Lung (tissue), 12 donors: Measurements from ENCODE around the gene IDH3A. TPM values are rescaled to one million over a fixed set of nuclear protein-coding genes. Genes with fewer than 3 reads are reported as not detected.
A peak's percentile ranks its signal among the peaks of the same experiment; 100 is the strongest.

Experiments used
- ATAC-seq: fragments of 200-7000 bp; cut with Tn5 transposase; one replicate; pipeline ENCODE4 v1.9.1; 2020; ENCODE audit warnings: moderate number of reproducible peaks; ENCODE audit not compliant: insufficient read depth, low FRiP score
- DNase-seq, 3 donors: peaks; one replicate each; pipeline ENCODE4 v3.0.0-alpha.2; 2013 to 2017
- H3K27ac ChIP-seq, 2 donors: one replicate each; pipeline ENCODE4 v1.5.1; 2013; ENCODE audit warnings: mild to moderate bottlenecking in 2 of 2, moderate library complexity in 2 of 2, control low read depth in 1 of 2, inconsistent platforms in 1 of 2, low read depth in 1 of 2, low read length in 1 of 2
- H3K27me3 ChIP-seq, 3 donors: one replicate each; pipeline ENCODE4 v1.5.1; 2013; ENCODE audit warnings: low read length in 2 of 3; ENCODE audit not compliant: control insufficient read depth in 3 of 3, insufficient read depth in 3 of 3
- H3K36me3 ChIP-seq, 4 donors: one replicate each; pipeline ENCODE4 v1.5.1; 2013; ENCODE audit warnings: low read length in 4 of 4, mild to moderate bottlenecking in 1 of 4, moderate library complexity in 1 of 4; ENCODE audit not compliant: control insufficient read depth in 4 of 4, insufficient read depth in 4 of 4
- H3K4me1 ChIP-seq, 5 donors: one replicate each; pipeline ENCODE4 v1.5.1; 2013; ENCODE audit warnings: low read length in 5 of 5, mild to moderate bottlenecking in 2 of 5, moderate library complexity in 1 of 5; ENCODE audit not compliant: control insufficient read depth in 5 of 5, insufficient read depth in 5 of 5
- H3K4me3 ChIP-seq: one replicate; pipeline ENCODE4 v1.5.1; 2013; ENCODE audit warnings: mild to moderate bottlenecking, control low read depth, moderate library complexity
- H3K9ac ChIP-seq, 2 donors: one replicate each; pipeline ENCODE4 v1.5.1; 2013; ENCODE audit warnings: low read length in 2 of 2, control low read depth in 1 of 2; ENCODE audit not compliant: insufficient read depth in 1 of 2
- H3K9me3 ChIP-seq, 4 donors: one replicate each; pipeline ENCODE4 v1.5.1; 2013; ENCODE audit warnings: low read length in 3 of 4, mild to moderate bottlenecking in 1 of 4, moderate library complexity in 1 of 4; ENCODE audit not compliant: control insufficient read depth in 4 of 4, insufficient read depth in 3 of 4
- CTCF ChIP-seq: IDR thresholded peaks from 2 replicates; pipeline ENCODE4 v1.5.1; 2012; ENCODE audit warnings: mild to moderate bottlenecking; ENCODE audit errors: control extremely low read depth, extremely low read depth
- WGBS, 2 donors: extraction: QIAGEN DNeasy Blood & Tissue Kit; methylation state at CpG; one replicate each; pipeline ENCODE4 v1.1.7; 2013; 5-methylcytosine and 5-hydroxymethylcytosine counted together
- polyA plus RNA-seq, 2 donors: library from polyadenylated mRNA; stranded (reverse); fragments of 200-250 nt; gene quantifications; one replicate each; pipeline ENCODE4 v1.2.1, GENCODE V29; 2013
- total RNA-seq, 2 donors: library from RNA; depleted of rRNA in 1 of 2; stranded (reverse); fragments of >200 nt in 1 of 2; gene quantifications; one replicate each; pipeline ENCODE4 v1.2.1, GENCODE V29; 2014 to 2021
- donor health status: control.
- donor health status: control.
- donor health status: Bipolar disorder and iron deficiency.
- donor health status: healthy.
- donor health status: DM: yes; HTN: yes; CAD: no.

IDH3A gene
- total and polyA plus RNA-seq, 4 donors, result 28.6 to 83.2 (median 45.5) TPM

- TF ChIP-seq CTCF, result no peak
- ATAC-seq (no peak), DNase-seq (no peak)
- H3K27ac ChIP-seq, result no peak overlapping the region
- H3K4me1 ChIP-seq, result no peaks in the 10 kb centered on the region
- H3K9ac ChIP-seq, result no peak overlapping the region
- 90 to 93% methylated on average over 14 to 15 of the region's 15 CpGs for WGBS, 2 donors
- no peak overlapping the region for H3K4me3 ChIP-seq
- H3K27me3 ChIP-seq, result no peaks in the 10 kb centered on the region
- no peaks in the 10 kb centered on the region for H3K36me3 ChIP-seq
- no peaks in the 10 kb centered on the region for H3K9me3 ChIP-seq
Measured at GRCh38 chr15:78193731-78194567, 44.8 kb downstream of the IDH3A start.

- Histone ChIP-seq H3K9ac (no peak overlapping the region), H3K4me3 (no peak overlapping the region), H3K36me3 (no peaks in the 10 kb centered on the region), H3K27ac (no peak overlapping the region), H3K9me3 (no peaks in the 10 kb centered on the region), H3K27me3 (no peaks in the 10 kb centered on the region), H3K4me1 (no peaks in the 10 kb centered on the region)
- 93 to 97% methylated on average over 15 of the region's 15 CpGs for WGBS, 2 donors
- DNase-seq (no peak), ATAC-seq (no peak)
- TF ChIP-seq CTCF, result no peak
Measured at GRCh38 chr15:78194568-78194925, 45.4 kb downstream of the IDH3A start.

- Histone ChIP-seq H3K27me3 (no peaks in the 10 kb centered on the region), H3K36me3 (no peaks in the 10 kb centered on the region), H3K4me3 (no peak overlapping the region), H3K27ac (no peak overlapping the region), H3K9me3 (no peaks in the 10 kb centered on the region), H3K4me1 (no peaks in the 10 kb centered on the region), H3K9ac (no peak overlapping the region)
- peak; percentile 82 for TF ChIP-seq CTCF
- peak; percentile 41 for ATAC-seq
- WGBS, 2 donors, result 25% methylated on average over 7 of the region's 7 CpGs
- peak in 2 of 3 donors; percentile 29 to 34 for DNase-seq
Measured at GRCh38 chr15:78195735-78196201, 46.6 kb downstream of the IDH3A start.
